ENCODE data around the gene ACTG1. TPM values are rescaled to one million over a fixed set of nuclear protein-coding genes. Genes with fewer than 3 reads are reported as not detected.

ACTG1 gene
- total and polyA plus RNA-seq, 11 donors, result 149 to 1,653 (median 423) TPM

DNA sequence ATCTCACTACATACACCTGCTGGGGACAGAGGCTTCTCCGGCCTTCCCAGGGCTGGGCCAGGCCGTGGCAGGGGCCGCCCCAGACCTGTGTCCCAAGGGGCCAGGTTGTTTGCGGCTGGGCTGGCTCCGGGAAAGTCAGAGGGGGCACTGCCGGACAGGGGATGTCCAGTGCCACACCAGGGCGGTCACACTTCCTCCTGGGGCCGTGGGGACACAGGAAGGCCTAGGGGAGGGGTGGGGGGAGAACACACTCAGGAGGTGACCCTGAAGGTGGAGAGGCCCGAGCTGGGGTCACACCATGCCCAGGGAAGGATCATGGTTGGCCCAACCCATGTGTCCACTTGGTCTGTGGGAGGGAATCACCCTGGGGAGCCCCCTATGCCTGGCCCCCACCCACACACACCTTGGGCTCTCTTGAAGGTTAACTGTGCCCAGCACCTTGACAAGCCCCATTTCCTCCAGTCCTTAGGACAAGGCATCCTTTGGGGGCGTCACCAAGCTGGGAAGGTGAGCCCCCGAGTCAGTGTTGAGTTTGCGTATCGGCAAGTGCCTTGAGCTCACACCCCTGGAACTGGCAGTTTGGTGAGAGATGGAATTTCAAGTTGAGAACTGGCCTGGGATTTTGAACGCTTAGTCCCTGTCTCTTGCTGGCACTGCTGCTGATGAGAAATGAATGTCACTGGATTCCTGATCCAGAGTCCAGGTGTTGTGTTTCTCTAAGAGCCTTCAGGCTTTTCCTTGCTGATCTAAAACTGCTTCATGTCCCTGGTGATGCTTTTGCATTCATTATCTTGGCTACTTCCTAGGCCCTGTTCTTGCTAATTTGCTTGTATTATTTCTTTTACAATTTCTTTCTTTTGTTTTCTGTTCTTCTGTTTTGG lies 7.7 kb upstream of the ACTG1 start:
- H3K27me3 ChIP-seq, result peaks cover 0 to 22% (median 6%) of the 10 kb centered on the region in 9 donors

GRCh38 chr17:81519284-81520020 lies 6.9 kb upstream of the ACTG1 start:
- Histone ChIP-seq H3K27ac (peak overlapping the region in 6 of 12 donors; percentile 35 to 100 (median 78)), H3K4me1 (peaks cover 8 to 62% (median 46%) of the 10 kb centered on the region in 12 donors)
- DNase-seq, result peak in 3 of 5 donors; percentile 30 to 75 (median 54)

More for the DNA sequence above, 7.7 kb upstream of the ACTG1 start:
- peak in 2 of 5 donors; percentile 23 to 25 for DNase-seq
- TF ChIP-seq CTCF (IDR thresholded peaks at IDR 0.05) (no peak), POLR2A (IDR thresholded peaks at IDR 0.05) (no peak)
- Histone ChIP-seq H3K36me3 (no peaks in the 10 kb centered on the region), H3K9me3 (no peaks in the 10 kb centered on the region), H3K4me3 (no peak overlapping the region), H3K4me1 (peaks cover 8 to 61% (median 46%) of the 10 kb centered on the region in 12 donors), H3K27ac (no peak overlapping the region)
- ATAC-seq, result no peak
- 70 to 85% (median 78%) methylated on average over 9 to 14 of the region's 14 CpGs for WGBS, 4 donors
- intact Hi-C loops (cut with DNase I), result loop anchor here in 1 of 10 donors (5.0 kb wide), 1 partner anchor 82 kb away; no protein-coding TSS in a partner anchor

DNA sequence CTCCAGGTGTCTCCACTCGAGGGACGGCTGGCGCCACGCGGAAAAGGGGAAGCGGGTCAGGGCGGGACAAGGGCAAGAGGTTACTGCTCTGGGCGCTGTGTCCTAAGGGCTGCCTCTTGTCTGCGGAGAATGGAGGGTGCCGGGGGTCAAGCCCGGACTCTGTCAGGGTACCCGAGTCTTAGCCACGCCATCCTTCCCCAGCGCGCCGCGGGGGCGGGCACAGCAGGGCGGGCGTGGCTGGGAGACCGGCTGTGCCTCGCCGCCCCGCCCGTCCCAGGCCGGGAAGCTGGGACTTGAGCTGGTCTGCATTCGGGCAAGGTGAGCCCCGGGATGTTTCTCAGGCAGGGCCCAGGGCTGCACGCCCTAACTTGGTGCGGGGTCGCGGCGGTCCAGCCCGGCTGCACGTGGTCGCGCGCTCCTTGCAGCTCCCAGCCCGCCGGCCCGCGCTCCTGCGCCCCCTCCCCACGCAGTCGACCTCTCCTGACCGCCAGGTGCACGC lies 6.2 kb upstream of the ACTG1 start:
- 0 to 2% (median 1%) methylated on average over 31 to 47 of the region's 47 CpGs; no CpG with 5 or more reads in 1 of the 4 donors for WGBS, 4 donors
- intact Hi-C loops (cut with DNase I), result loop anchor here in 6 of 10 donors (5.0 to 10.0 kb wide), 4 partner anchors 33 to 346 kb away; partner anchors contain the start of genes FAAP100 (in 4 of the 6), BAHCC1 (in 1 of the 6) and P4HB (in 1 of the 6)
- TF ChIP-seq CTCF (IDR thresholded peaks at IDR 0.05) (no peak), POLR2A (IDR thresholded peaks at IDR 0.05) (no peak)

More at GRCh38 chr17:81519284-81520020, 6.9 kb upstream of the ACTG1 start:
- peak in 9 of 12 donors; percentile 27 to 48 (median 36) for TF ChIP-seq CTCF (IDR thresholded peaks at IDR 0.05)
- no peak for TF ChIP-seq POLR2A (IDR thresholded peaks at IDR 0.05)
- Histone ChIP-seq H3K4me3 (peak overlapping the region; percentile 29 to 64 (median 52)), H3K9me3 (no peaks in the 10 kb centered on the region), H3K27me3 (peaks cover 0 to 15% (median 6%) of the 10 kb centered on the region in 9 donors), H3K36me3 (no peaks in the 10 kb centered on the region)
- ATAC-seq, result peak in 2 of 4 donors; percentile 2 to 3
- 5 to 15% (median 11%) methylated on average over 33 to 61 of the region's 61 CpGs for WGBS, 4 donors
- intact Hi-C loops (cut with DNase I), result loop anchor here in 6 of 10 donors (5.0 to 10.0 kb wide), 5 partner anchors 33 to 345 kb away; partner anchors contain the start of genes FAAP100 (in 4 of the 6), BAHCC1 (in 1 of the 6) and P4HB (in 1 of the 6)

More for the DNA sequence above, 6.2 kb upstream of the ACTG1 start:
- Histone ChIP-seq H3K4me3 (peak overlapping the region; percentile 29 to 64 (median 52)), H3K4me1 (peaks cover 8 to 66% (median 50%) of the 10 kb centered on the region in 12 donors), H3K9me3 (no peaks in the 10 kb centered on the region), H3K36me3 (no peaks in the 10 kb centered on the region), H3K27me3 (peaks cover 0 to 9% (median 5%) of the 10 kb centered on the region in 9 donors), H3K27ac (peak overlapping the region in 10 of 12 donors; percentile 22 to 100 (median 43))
- ATAC-seq (peak; percentile 7 to 27 (median 17)), DNase-seq (peak in 4 of 5 donors; percentile 54 to 84 (median 61))
